Activated naive CD8-positive, alpha-beta T cell treated with anti-CD3 and anti-CD28 coated beads for 36 hours (primary cell): ENCODE data around the gene LAMA3. TPM values are rescaled to one million over a fixed set of nuclear protein-coding genes. Genes with fewer than 3 reads are reported as not detected.

Source experiments
- DNase-seq: peaks from one replicate; pipeline ENCODE4 v3.0.0; 2021
- H3K27ac Mint-ChIP-seq: one replicate; pipeline ENCODE4 v1.8.0; 2022; ENCODE audit warnings: mild to moderate bottlenecking, moderate library complexity, mixed read lengths
- H3K27me3 Mint-ChIP-seq: one replicate; pipeline ENCODE4 v1.8.0; 2022; ENCODE audit warnings: mild to moderate bottlenecking, mixed read lengths
- H3K36me3 Mint-ChIP-seq: one replicate; pipeline ENCODE4 v1.8.0; 2021; ENCODE audit warnings: mild to moderate bottlenecking, mixed read lengths
- H3K4me1 Mint-ChIP-seq: one replicate; pipeline ENCODE4 v1.8.0; 2021; ENCODE audit warnings: mixed read lengths
- H3K4me3 Mint-ChIP-seq: one replicate; pipeline ENCODE4 v1.8.0; 2022; ENCODE audit warnings: mild to moderate bottlenecking, moderate library complexity, mixed read lengths
- H3K9me3 Mint-ChIP-seq: one replicate; pipeline ENCODE4 v1.8.0; 2022; ENCODE audit warnings: mixed read lengths
- total RNA-seq, 2 experiments: library from RNA; stranded (reverse); gene quantifications; one replicate each; pipeline ENCODE4 v1.2.3, GENCODE V29; 2021

LAMA3 gene
- total RNA-seq, 2 experiments from 2014 or later, result 0.31 to 0.42 TPM

- H3K36me3 Mint-ChIP-seq, result no peaks in the 10 kb centered on the region
- H3K4me1 Mint-ChIP-seq, result peaks cover 6% of the 10 kb centered on the region
- H3K9me3 Mint-ChIP-seq, result no peaks in the 10 kb centered on the region
- H3K4me3 Mint-ChIP-seq, result no peak overlapping the region
- no peaks in the 10 kb centered on the region for H3K27me3 Mint-ChIP-seq
- no peak overlapping the region for H3K27ac Mint-ChIP-seq
- no peak for DNase-seq
These were observed 149.6 kb downstream of the LAMA3 start for GRCh38 chr18:23838801-23839366.

GRCh38 chr18:23842305-23842704 is 153.1 kb downstream of the LAMA3 start:
- H3K27ac Mint-ChIP-seq, result no peak overlapping the region
- no peak for DNase-seq
- no peak overlapping the region for H3K4me3 Mint-ChIP-seq
- no peaks in the 10 kb centered on the region for H3K9me3 Mint-ChIP-seq
- H3K4me1 Mint-ChIP-seq, result peaks cover 6% of the 10 kb centered on the region
- no peaks in the 10 kb centered on the region for H3K27me3 Mint-ChIP-seq
- no peaks in the 10 kb centered on the region for H3K36me3 Mint-ChIP-seq

- no peaks in the 10 kb centered on the region for H3K27me3 Mint-ChIP-seq
- no peaks in the 10 kb centered on the region for H3K36me3 Mint-ChIP-seq
- no peak for DNase-seq
- H3K4me1 Mint-ChIP-seq, result no peaks in the 10 kb centered on the region
- H3K27ac Mint-ChIP-seq, result no peak overlapping the region
- no peaks in the 10 kb centered on the region for H3K9me3 Mint-ChIP-seq
- no peak overlapping the region for H3K4me3 Mint-ChIP-seq
These were observed 155.9 kb downstream of the LAMA3 start for GRCh38 chr18:23844991-23845680.

GRCh38 chr18:23845988-23846630 is 156.9 kb downstream of the LAMA3 start:
- Mint-ChIP-seq H3K36me3 (no peaks in the 10 kb centered on the region), H3K27ac (no peak overlapping the region), H3K9me3 (no peaks in the 10 kb centered on the region), H3K27me3 (no peaks in the 10 kb centered on the region), H3K4me3 (no peak overlapping the region), H3K4me1 (no peaks in the 10 kb centered on the region)
- no peak for DNase-seq

GRCh38 chr18:23847321-23847986 is 158.2 kb downstream of the LAMA3 start:
- H3K36me3 Mint-ChIP-seq, result no peaks in the 10 kb centered on the region
- H3K9me3 Mint-ChIP-seq, result no peaks in the 10 kb centered on the region
- H3K27ac Mint-ChIP-seq, result no peak overlapping the region
- peaks cover 7% of the 10 kb centered on the region for H3K4me1 Mint-ChIP-seq
- no peak overlapping the region for H3K4me3 Mint-ChIP-seq
- DNase-seq, result no peak
- no peaks in the 10 kb centered on the region for H3K27me3 Mint-ChIP-seq

- peaks cover 2% of the 10 kb centered on the region for H3K36me3 Mint-ChIP-seq
- no peak overlapping the region for H3K27ac Mint-ChIP-seq
- H3K9me3 Mint-ChIP-seq, result peaks cover 3% of the 10 kb centered on the region
- no peak overlapping the region for H3K4me3 Mint-ChIP-seq
- peaks cover 11% of the 10 kb centered on the region for H3K4me1 Mint-ChIP-seq
- H3K27me3 Mint-ChIP-seq, result no peaks in the 10 kb centered on the region
- DNase-seq, result no peak
These were observed 159.9 kb downstream of the LAMA3 start for GRCh38 chr18:23849141-23849540.

- peaks cover 3% of the 10 kb centered on the region for H3K9me3 Mint-ChIP-seq
- peaks cover 2% of the 10 kb centered on the region for H3K36me3 Mint-ChIP-seq
- DNase-seq, result no peak
- H3K4me3 Mint-ChIP-seq, result no peak overlapping the region
- H3K27ac Mint-ChIP-seq, result no peak overlapping the region
- H3K27me3 Mint-ChIP-seq, result no peaks in the 10 kb centered on the region
- peaks cover 11% of the 10 kb centered on the region for H3K4me1 Mint-ChIP-seq
These were observed 161.0 kb downstream of the LAMA3 start for GRCh38 chr18:23850215-23850614.

- no peak for DNase-seq
- H3K27ac Mint-ChIP-seq, result no peak overlapping the region
- H3K36me3 Mint-ChIP-seq, result peaks cover 2% of the 10 kb centered on the region
- no peak overlapping the region for H3K4me3 Mint-ChIP-seq
- H3K27me3 Mint-ChIP-seq, result no peaks in the 10 kb centered on the region
- peaks cover 3% of the 10 kb centered on the region for H3K9me3 Mint-ChIP-seq
- peaks cover 11% of the 10 kb centered on the region for H3K4me1 Mint-ChIP-seq
These were observed 162.3 kb downstream of the LAMA3 start for GRCh38 chr18:23851470-23852002.

- no peak for DNase-seq
- no peaks in the 10 kb centered on the region for H3K27me3 Mint-ChIP-seq
- H3K36me3 Mint-ChIP-seq, result peaks cover 2% of the 10 kb centered on the region
- peaks cover 3% of the 10 kb centered on the region for H3K9me3 Mint-ChIP-seq
- peaks cover 11% of the 10 kb centered on the region for H3K4me1 Mint-ChIP-seq
- no peak overlapping the region for H3K4me3 Mint-ChIP-seq
- H3K27ac Mint-ChIP-seq, result peak overlapping the region; percentile 77
These were observed 163.2 kb downstream of the LAMA3 start for GRCh38 chr18:23852236-23853045.

GRCh38 chr18:23853448-23854195 is 164.4 kb downstream of the LAMA3 start:
- H3K9me3 Mint-ChIP-seq, result peaks cover 3% of the 10 kb centered on the region
- H3K36me3 Mint-ChIP-seq, result peaks cover 2% of the 10 kb centered on the region
- no peaks in the 10 kb centered on the region for H3K27me3 Mint-ChIP-seq
- no peak overlapping the region for H3K4me3 Mint-ChIP-seq
- peaks cover 11% of the 10 kb centered on the region for H3K4me1 Mint-ChIP-seq
- no peak overlapping the region for H3K27ac Mint-ChIP-seq
- DNase-seq, result no peak

- H3K27ac Mint-ChIP-seq, result no peak overlapping the region
- no peak overlapping the region for H3K4me3 Mint-ChIP-seq
- peaks cover 3% of the 10 kb centered on the region for H3K9me3 Mint-ChIP-seq
These were observed 166.5 kb downstream of the LAMA3 start for GRCh38 chr18:23855721-23856120.

GRCh38 chr18:23856466-23857163 is 167.4 kb downstream of the LAMA3 start:
- Mint-ChIP-seq H3K9me3 (peaks cover 3% of the 10 kb centered on the region), H3K36me3 (peaks cover 2% of the 10 kb centered on the region), H3K27me3 (no peaks in the 10 kb centered on the region), H3K4me3 (no peak overlapping the region), H3K4me1 (peaks cover 19% of the 10 kb centered on the region), H3K27ac (no peak overlapping the region)
- DNase-seq, result no peak

More at GRCh38 chr18:23855721-23856120, 166.5 kb downstream of the LAMA3 start:
- Mint-ChIP-seq H3K4me1 (peaks cover 16% of the 10 kb centered on the region), H3K36me3 (peaks cover 2% of the 10 kb centered on the region), H3K27me3 (no peaks in the 10 kb centered on the region)
- no peak for DNase-seq

GRCh38 chr18:23857164-23857552 is 167.9 kb downstream of the LAMA3 start:
- peaks cover 2% of the 10 kb centered on the region for H3K36me3 Mint-ChIP-seq
- H3K4me3 Mint-ChIP-seq, result no peak overlapping the region
- DNase-seq, result no peak
- no peak overlapping the region for H3K27ac Mint-ChIP-seq
- no peaks in the 10 kb centered on the region for H3K27me3 Mint-ChIP-seq
- peaks cover 3% of the 10 kb centered on the region for H3K9me3 Mint-ChIP-seq
- H3K4me1 Mint-ChIP-seq, result peaks cover 22% of the 10 kb centered on the region
